GM23338 (cell line): Measurements from ENCODE around the gene TTC33.

ENCODE experiments used
- CREB1 ChIP-seq: fragments of 250-450 bp; sonication (Bioruptor Pico); IDR thresholded peaks from 2 replicates; pipeline ENCODE4 v1.5.0; 2020; ENCODE audit warnings: low read depth, mild to moderate bottlenecking, moderate library complexity
- CTCF ChIP-seq, 2 experiments: fragments of 200-600 bp in 1 of 2; sonication (generic) in 1 of 2; conservative IDR thresholded peaks; 2 replicates each; pipeline versions ENCODE4 v1.5.1 to v1.6.1; 2016 to 2017; ENCODE audit warnings: antibody characterized with exemption in 2 of 2, low read depth in 2 of 2, mild to moderate bottlenecking in 2 of 2, moderate library complexity in 1 of 2
- EZH2 ChIP-seq: fragments of 200-600 bp; sonication (generic); IDR thresholded peaks from one replicate; pipeline ENCODE4 v1.8.0; 2017; ENCODE audit warnings: antibody characterized with exemption, mild to moderate bottlenecking, low read depth; ENCODE audit not compliant: unreplicated experiment
- EZH2phosphoT487 ChIP-seq: fragments of 200-600 bp; sonication (generic); IDR thresholded peaks from one replicate; pipeline ENCODE4 v1.8.1; 2018; ENCODE audit warnings: antibody characterized with exemption; ENCODE audit not compliant: unreplicated experiment
- JUNB ChIP-seq: IDR thresholded peaks from one replicate; pipeline ENCODE4 v1.6.1; 2016; ENCODE audit warnings: antibody characterized with exemption; ENCODE audit not compliant: unreplicated experiment
- NANOG ChIP-seq: IDR thresholded peaks from 2 replicates; pipeline ENCODE4 v1.6.1; 2016; ENCODE audit warnings: antibody characterized with exemption, borderline replicate concordance
- POLR2AphosphoS5 ChIP-seq: IDR thresholded peaks from 2 replicates; pipeline ENCODE4 v1.6.1; 2016; ENCODE audit warnings: antibody characterized with exemption, low read depth
- REST ChIP-seq: IDR thresholded peaks from one replicate; pipeline ENCODE4 v1.6.1; 2018; ENCODE audit warnings: antibody characterized with exemption; ENCODE audit not compliant: unreplicated experiment
- ZNF114 ChIP-seq: fragments of 250-450 bp; sonication (Bioruptor Pico); IDR thresholded peaks from 2 replicates; pipeline ENCODE4 v1.5.0; 2020; ENCODE audit warnings: mild to moderate bottlenecking, moderate library complexity
- ZNF462 ChIP-seq: fragments of 250-450 bp; sonication (Bioruptor Pico); IDR thresholded peaks from 2 replicates; pipeline ENCODE4 v1.5.0; 2020; ENCODE audit warnings: mild to moderate bottlenecking, moderate library complexity
- TF ChIP-seq, protein P1 (sequence below): IDR thresholded peaks from 2 replicates; pipeline ENCODE4 v1.6.1; 2016; ENCODE audit warnings: antibody characterized with exemption

- no peak for TF ChIP-seq CTCF (conservative IDR thresholded peaks at IDR 0.05; ENCODE audit: low read depth in 2 of 2)
- TF ChIP-seq EZH2: no peak
- no peak for TF ChIP-seq POLR2AphosphoS5
- TF ChIP-seq, protein P1, sequence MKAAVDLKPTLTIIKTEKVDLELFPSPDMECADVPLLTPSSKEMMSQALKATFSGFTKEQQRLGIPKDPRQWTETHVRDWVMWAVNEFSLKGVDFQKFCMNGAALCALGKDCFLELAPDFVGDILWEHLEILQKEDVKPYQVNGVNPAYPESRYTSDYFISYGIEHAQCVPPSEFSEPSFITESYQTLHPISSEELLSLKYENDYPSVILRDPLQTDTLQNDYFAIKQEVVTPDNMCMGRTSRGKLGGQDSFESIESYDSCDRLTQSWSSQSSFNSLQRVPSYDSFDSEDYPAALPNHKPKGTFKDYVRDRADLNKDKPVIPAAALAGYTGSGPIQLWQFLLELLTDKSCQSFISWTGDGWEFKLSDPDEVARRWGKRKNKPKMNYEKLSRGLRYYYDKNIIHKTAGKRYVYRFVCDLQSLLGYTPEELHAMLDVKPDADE: no peak
- TF ChIP-seq NANOG: no peak
- TF ChIP-seq REST: no peak
- TF ChIP-seq EZH2phosphoT487: no peak
- no peak for TF ChIP-seq ZNF462
- no peak for TF ChIP-seq CREB1 (CRISPR knock-in tag)
- TF ChIP-seq ZNF114: no peak
- no peak for TF ChIP-seq JUNB
These were observed 66.8 kb downstream of the TTC33 start for GRCh38 chr5:40688996-40689395.
